ENCODE measurements around the gene NUFIP2. TPM values are rescaled to one million over a fixed set of nuclear protein-coding genes. Genes with fewer than 3 reads are reported as not detected.

Gene NUFIP2
- total RNA-seq, 1 donor from 2014 or later, result 28.1 TPM

DNA sequence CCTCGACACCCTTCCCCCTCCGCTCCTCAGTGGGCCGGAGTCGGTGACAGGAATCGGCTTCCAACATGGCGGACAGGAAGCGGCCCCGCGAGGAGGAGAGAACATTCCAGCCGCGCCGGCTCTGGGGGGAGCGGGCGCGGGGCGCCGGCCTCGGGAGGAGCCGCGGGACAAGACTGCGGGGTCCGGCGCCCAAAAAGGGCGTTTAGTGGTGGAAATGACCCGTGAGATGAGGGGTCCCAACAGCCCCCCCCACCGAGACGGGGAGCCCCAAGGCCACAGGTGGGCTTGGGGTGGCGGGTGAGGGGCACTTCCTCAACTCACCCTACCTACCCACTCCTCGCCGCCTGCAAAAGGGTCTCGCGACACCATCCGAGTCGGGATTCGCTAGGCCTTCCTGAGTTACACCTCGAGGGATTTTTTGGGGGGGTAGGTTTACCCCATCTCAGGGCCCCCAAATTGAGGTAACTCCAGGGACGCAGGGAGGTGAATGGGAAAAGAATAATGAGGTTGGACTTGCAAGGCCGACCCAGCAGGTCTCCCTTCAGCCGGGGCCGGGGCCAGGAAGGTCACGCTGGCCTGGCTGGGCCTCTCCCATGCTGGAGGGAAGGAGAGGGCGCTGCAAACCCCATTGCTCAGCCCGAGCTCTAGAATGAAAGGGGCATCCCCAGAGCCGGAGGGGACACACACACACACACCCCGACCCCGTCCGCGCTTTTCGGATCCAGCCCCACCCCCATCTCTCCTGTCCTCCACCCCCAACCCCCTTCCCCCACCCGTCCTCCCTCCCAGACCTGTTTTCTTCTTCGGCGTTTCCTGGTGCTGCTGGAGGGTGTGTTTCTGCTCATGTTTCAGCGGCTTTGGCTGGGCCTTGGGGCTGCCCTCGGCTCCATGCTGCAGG is 707 bp downstream of the NUFIP2 start:
- DNase-seq (ENCODE audit: low read depth), result no peak
- no peak for TF ChIP-seq CTCF (conservative IDR thresholded peaks at IDR 0.05; ENCODE audit: low read depth, low read length)
- H3K4me3 ChIP-seq (ENCODE audit: low read depth, low read length), result peak overlapping the region; percentile 97

- H3K4me3 ChIP-seq (ENCODE audit: low read depth, low read length), result peak overlapping the region; percentile 97
- no peak for DNase-seq (ENCODE audit: low read depth)
- TF ChIP-seq CTCF (conservative IDR thresholded peaks at IDR 0.05; ENCODE audit: low read depth, low read length), result no peak
Measured at GRCh38 chr17:29292071-29292991, 1.6 kb downstream of the NUFIP2 start.

DNA sequence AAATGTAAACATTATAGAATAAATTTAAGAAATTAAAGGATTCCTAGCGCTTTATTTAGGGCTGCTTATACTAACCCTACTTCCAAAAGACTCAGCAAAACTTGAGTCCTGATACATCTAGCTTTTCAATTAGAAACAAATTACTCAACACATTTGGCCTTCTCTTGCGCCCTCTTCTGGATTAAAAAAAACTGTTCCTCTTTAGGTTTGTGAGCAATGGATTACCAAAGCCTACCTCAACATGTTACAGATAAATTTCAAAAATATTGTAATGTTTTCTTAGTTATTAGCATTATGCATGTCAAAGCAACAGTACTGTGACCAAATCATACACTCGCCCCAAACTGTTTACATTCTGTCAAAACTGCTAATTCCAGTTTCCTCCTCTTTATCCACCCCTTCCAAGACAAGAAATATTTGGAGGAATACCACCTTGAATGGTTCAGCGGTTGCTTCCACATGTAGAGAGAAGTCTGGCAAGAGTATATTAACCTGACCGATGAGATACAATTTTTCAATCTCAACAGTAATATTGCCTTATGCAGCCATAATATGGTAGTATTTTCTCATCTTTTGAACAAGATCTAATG is 2.7 kb downstream of the NUFIP2 start:
- peak overlapping the region; percentile 97 for H3K4me3 ChIP-seq (ENCODE audit: low read depth, low read length)
- no peak for DNase-seq (ENCODE audit: low read depth)
- peak; percentile 67 for TF ChIP-seq CTCF (conservative IDR thresholded peaks at IDR 0.05; ENCODE audit: low read depth, low read length)

GRCh38 chr17:29289852-29290251 is 4.1 kb downstream of the NUFIP2 start:
- peak overlapping the region; percentile 97 for H3K4me3 ChIP-seq (ENCODE audit: low read depth, low read length)

GRCh38 chr17:29283961-29284360 is 10.0 kb downstream of the NUFIP2 start:
- TF ChIP-seq CTCF (conservative IDR thresholded peaks at IDR 0.05; ENCODE audit: low read depth, low read length), result no peak
- no peak for DNase-seq (ENCODE audit: low read depth)
- no peak overlapping the region for H3K4me3 ChIP-seq (ENCODE audit: low read depth, low read length)

More at GRCh38 chr17:29289852-29290251, 4.1 kb downstream of the NUFIP2 start:
- no peak for TF ChIP-seq CTCF (conservative IDR thresholded peaks at IDR 0.05; ENCODE audit: low read depth, low read length)
- DNase-seq (ENCODE audit: low read depth), result no peak

DNA sequence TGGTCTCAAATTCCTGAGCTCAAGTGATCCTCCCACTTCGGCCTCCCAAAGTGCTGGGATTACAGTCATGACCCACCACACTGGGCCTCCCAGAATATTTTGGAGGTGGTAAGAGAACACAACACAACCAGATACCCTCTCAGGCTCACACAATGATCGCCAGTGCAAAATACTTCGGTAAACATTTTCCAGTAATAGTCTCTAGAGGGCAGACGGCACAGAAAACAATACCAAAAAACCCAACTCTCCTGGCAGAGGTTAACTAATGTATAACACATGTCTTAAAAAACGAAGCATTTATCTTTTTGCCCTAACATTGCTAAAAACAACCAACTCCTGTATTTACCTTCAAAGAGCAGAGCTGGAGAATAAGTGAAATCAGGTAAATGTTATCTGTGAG is 10.5 kb downstream of the NUFIP2 start:
- no peak for DNase-seq (ENCODE audit: low read depth)
- no peak for TF ChIP-seq CTCF (conservative IDR thresholded peaks at IDR 0.05; ENCODE audit: low read depth, low read length)
- no peak overlapping the region for H3K4me3 ChIP-seq (ENCODE audit: low read depth, low read length)
